ENCODE measurements around the gene CASP5. TPM values are rescaled to one million over a fixed set of nuclear protein-coding genes. Genes with fewer than 3 reads are reported as not detected.

The CASP5 gene
- total and polyA plus RNA-seq, 2 of the 4 experiments (the other 2 are of a cell fraction), result not detected

- ChIA-PET CTCF (no interaction called here), POLR2A (ENCODE audit: unreplicated experiment) (no interaction called here)
- no peak overlapping the region for H2AK5ac ChIP-seq (ENCODE audit: low read depth, low read length)
- ATAC-seq (ENCODE audit: low read depth) (no peak), DNase-seq (no peak)
- H4K20me1 ChIP-seq (ENCODE audit: insufficient read depth, low read length), result no peaks in the 10 kb centered on the region
- H2BK20ac ChIP-seq (ENCODE audit: low read depth, low read length), result no peak overlapping the region
- no peak overlapping the region for H3K9ac ChIP-seq (ENCODE audit: low read depth, low read length)
- no peaks in the 10 kb centered on the region for H3K9me3 ChIP-seq (ENCODE audit: control insufficient read depth, insufficient read depth, low read length)
- peaks cover 6% of the 10 kb centered on the region for H3K36me3 ChIP-seq (ENCODE audit: control insufficient read depth, insufficient read depth, low read length)
- no peaks in the 10 kb centered on the region for H3K79me1 ChIP-seq (ENCODE audit: low read depth in 1 of 2, low read length in 2 of 2)
- no peaks in the 10 kb centered on the region for H3K4me1 ChIP-seq (ENCODE audit: control insufficient read depth, insufficient read depth, low read length)
- H3K27me3 ChIP-seq (ENCODE audit: control insufficient read depth, insufficient read depth, low read length), result no peaks in the 10 kb centered on the region
- H2BK5ac ChIP-seq (ENCODE audit: low read depth, low read length, poor library complexity, severe bottlenecking), result no peak overlapping the region
- WGBS, 2 experiments (ENCODE audit: extremely low coverage in 2 of 2, insufficient read length in 1 of 2), result 100% methylated on average over 1 of the region's 2 CpGs; no CpG with 5 or more reads in 1 of the 2 experiments
- H2BK15ac ChIP-seq (ENCODE audit: low read depth, low read length), result no peak overlapping the region
- H3K4ac ChIP-seq (ENCODE audit: low read depth, low read length), result no peak overlapping the region
- H4K8ac ChIP-seq (ENCODE audit: low read depth in 2 of 2, low read length in 2 of 2), result no peak overlapping the region
- in situ Hi-C loops (cut with MboI; ENCODE audit: low sequenced_read_pairs), result no loop called here
- intact Hi-C loops (cut with micrococcal nuclease), result no loop called here
- H2BK120ac ChIP-seq (ENCODE audit: low read depth, low read length), result no peak overlapping the region
- no peak overlapping the region for H2AFZ ChIP-seq (replicated peaks; ENCODE audit: low read length, poor library complexity)
- H3K14ac ChIP-seq (replicated peaks; ENCODE audit: low read depth, low read length), result no peak overlapping the region
- no peak overlapping the region for H3K23ac ChIP-seq (ENCODE audit: low read depth, low read length)
- no peak overlapping the region for H4K91ac ChIP-seq (ENCODE audit: insufficient read depth, low read depth, low read length)
- no peaks in the 10 kb centered on the region for H3K9me1 ChIP-seq (ENCODE audit: insufficient read depth, low read length)
- H2AK9ac ChIP-seq (replicated peaks; ENCODE audit: low read depth, low read length, poor library complexity), result no peak overlapping the region
- no peak overlapping the region for H3K18ac ChIP-seq (ENCODE audit: low read depth, low read length)
- H3K4me2 ChIP-seq (ENCODE audit: low read depth, low read length), result no peak overlapping the region
- no peak overlapping the region for H4K5ac ChIP-seq (ENCODE audit: low read depth, low read length)
- H3K56ac ChIP-seq (ENCODE audit: extremely low read depth, insufficient read depth, low read length), result no peak overlapping the region
- dilution Hi-C loops (cut with HindIII; ENCODE audit: low sequenced_read_pairs, unreplicated experiment), result no loop called here
- TF ChIP-seq USF2 (IDR thresholded peaks at IDR 0.05; ENCODE audit: low read depth, low read length) (no peak), MAFK (IDR thresholded peaks at IDR 0.05; ENCODE audit: low read depth, low read length) (no peak), CEBPB (IDR thresholded peaks at IDR 0.05; ENCODE audit: low read depth, low read length) (no peak), CHD1 (IDR thresholded peaks at IDR 0.05; ENCODE audit: low read depth, low read length) (no peak), POLR2A (IDR thresholded peaks at IDR 0.05; ENCODE audit: low read depth, low read length) (no peak), ELK1 (IDR thresholded peaks at IDR 0.05; ENCODE audit: borderline replicate concordance, low read depth, low read length) (no peak), BHLHE40 (IDR thresholded peaks at IDR 0.05; ENCODE audit: low read depth, low read length) (no peak), RAD21 (IDR thresholded peaks at IDR 0.05; ENCODE audit: low read length) (no peak), MXI1 (IDR thresholded peaks at IDR 0.05; ENCODE audit: borderline replicate concordance, low read depth, low read length) (no peak), CTCF (conservative IDR thresholded peaks at IDR 0.05; ENCODE audit: low read depth, low read length) (no peak), SMC3 (IDR thresholded peaks at IDR 0.05; ENCODE audit: low read depth, low read length) (no peak), NFE2L2 (IDR thresholded peaks at IDR 0.05; ENCODE audit: low read depth, low read length) (no peak), RCOR1 (IDR thresholded peaks at IDR 0.05; ENCODE audit: insufficient replicate concordance, low read length) (no peak), MAZ (IDR thresholded peaks at IDR 0.05; ENCODE audit: borderline replicate concordance, low read depth, low read length) (no peak), RFX5 (IDR thresholded peaks at IDR 0.05; ENCODE audit: low read depth, low read length) (no peak), FOS (IDR thresholded peaks at IDR 0.05; ENCODE audit: low read depth, low read length) (no peak)
- no TSS peak for BruUV-seq (replicated peaks)
- no peak overlapping the region for H3K27ac ChIP-seq (ENCODE audit: insufficient read depth, low read length)
- no peak overlapping the region for H3K4me3 ChIP-seq (ENCODE audit: insufficient read depth, low read depth, low read length)
Measured at GRCh38 chr11:105022527-105022926, 441 bp downstream of the CASP5 start.

Measured in IMR-90 (cell line).